ENCODE results near the gene NPFFR2. TPM values are rescaled to one million over a fixed set of nuclear protein-coding genes. Genes with fewer than 3 reads are reported as not detected.

The NPFFR2 gene
- total RNA-seq = not detected in 2 replicates

GRCh38 chr4:72031868-72032608, at the start of gene NPFFR2:
Gene NPFFR2 (plus strand): TSS chr4:72032000. CDS start chr4:72128592, 96,592 bp downstream.

Other genes starting within 250 kb of the NPFFR2 start
- gene GC, start 247.9 kb upstream of the NPFFR2 start, total RNA-seq = not detected in 2 replicates

Data from bronchial smooth muscle cell (primary cell).